CD4-positive, alpha-beta T cell treated with Interleukin-4 for 4 hours (primary cell): ENCODE results near the gene RABL6.

ENCODE experiments used
- DNase-seq: peaks from one replicate; pipeline ENCODE4 v3.0.0-alpha.2; 2020

Gene RABL6

DNA sequence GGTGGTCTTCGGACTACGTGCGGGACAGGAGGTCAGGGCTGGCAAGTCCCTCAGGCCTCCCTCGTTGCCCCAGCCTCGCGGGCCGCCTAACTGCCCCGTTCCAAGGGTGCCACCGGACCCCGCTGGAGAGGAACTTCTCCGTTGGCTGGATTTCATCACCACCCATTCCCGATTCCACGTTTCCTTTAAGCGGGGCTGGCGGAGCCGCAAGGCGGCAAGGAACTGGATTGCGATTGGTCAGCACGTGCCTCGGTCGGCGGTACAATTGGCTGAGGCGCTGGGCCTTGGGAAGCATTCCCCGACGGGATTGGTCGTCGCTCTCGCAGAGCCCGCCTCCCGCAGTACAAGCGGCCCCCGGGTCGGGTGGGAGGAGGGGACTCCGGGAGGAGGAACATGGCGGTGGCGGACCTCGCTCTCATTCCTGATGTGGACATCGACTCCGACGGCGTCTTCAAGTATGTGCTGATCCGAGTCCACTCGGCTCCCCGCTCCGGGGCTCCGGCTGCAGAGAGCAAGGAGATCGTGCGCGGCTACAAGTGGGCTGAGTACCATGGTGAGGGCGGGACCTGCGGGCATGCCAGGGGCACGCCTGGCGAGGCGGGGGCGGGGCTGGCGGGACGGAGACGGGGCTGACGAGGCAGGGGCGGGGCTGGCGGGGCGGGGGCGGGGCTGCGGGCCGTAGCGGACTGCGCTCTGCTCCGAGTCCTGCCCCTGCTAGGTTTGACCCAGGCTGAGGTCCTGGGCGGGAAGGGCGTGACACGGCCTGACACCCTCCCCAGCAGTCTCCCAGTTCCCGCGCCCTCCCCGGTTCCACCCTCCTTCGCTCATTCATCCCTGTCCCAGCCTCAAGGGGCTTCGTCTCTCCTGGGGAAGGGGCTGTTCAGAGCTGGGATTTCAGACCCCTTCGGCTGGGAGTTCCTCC lies 41.6 kb downstream of the RABL6 start, which contains the start of gene PHPT1:
TSS of gene PHPT1 (plus strand) at position 372 of the 922 bp plus-strand sequence. CDS start at position 394, 22 bp downstream.
- DNase-seq, result peak; percentile 97

DNA sequence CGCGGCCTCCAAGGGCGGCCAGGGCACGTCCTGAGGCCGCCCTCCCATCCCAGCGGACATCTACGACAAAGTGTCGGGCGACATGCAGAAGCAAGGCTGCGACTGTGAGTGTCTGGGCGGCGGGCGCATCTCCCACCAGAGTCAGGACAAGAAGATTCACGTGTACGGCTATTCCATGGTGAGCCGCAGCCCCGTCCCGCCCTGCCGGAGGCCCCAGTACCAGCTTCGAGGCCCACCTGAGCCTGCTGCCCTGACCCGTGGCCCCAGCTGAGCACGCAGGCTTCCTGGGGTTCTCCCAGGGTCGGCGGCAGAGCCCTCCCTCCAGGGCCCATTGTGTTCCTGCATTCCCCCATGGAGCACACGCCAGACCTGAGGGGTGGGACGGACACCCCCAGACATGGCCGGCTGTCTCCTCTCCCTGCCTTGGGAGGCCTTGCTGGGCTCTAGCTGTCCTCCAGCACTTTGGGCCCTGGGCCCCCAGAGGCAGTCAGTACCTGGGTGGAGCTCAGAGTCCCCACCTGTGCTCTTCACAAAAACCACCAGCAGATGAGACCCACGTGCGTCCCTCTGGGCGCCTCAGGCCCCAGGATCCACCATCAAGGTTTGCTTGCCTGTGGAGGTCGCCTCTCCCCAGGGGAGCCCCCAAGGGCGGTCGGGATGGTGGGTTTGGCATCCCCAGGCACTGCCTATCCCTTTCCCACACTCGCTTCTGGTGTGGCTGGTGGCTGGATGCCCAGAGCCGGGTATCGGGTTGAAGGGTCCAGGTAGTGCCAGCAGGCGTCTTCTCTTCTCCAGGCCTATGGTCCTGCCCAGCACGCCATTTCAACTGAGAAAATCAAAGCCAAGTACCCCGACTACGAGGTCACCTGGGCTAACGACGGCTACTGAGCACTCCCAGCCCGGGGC lies 42.5 kb downstream of the RABL6 start:
- no peak for DNase-seq

- DNase-seq, result no peak
Observed at GRCh38 chr9:136850866-136851775, 43.4 kb downstream of the RABL6 start.

DNA sequence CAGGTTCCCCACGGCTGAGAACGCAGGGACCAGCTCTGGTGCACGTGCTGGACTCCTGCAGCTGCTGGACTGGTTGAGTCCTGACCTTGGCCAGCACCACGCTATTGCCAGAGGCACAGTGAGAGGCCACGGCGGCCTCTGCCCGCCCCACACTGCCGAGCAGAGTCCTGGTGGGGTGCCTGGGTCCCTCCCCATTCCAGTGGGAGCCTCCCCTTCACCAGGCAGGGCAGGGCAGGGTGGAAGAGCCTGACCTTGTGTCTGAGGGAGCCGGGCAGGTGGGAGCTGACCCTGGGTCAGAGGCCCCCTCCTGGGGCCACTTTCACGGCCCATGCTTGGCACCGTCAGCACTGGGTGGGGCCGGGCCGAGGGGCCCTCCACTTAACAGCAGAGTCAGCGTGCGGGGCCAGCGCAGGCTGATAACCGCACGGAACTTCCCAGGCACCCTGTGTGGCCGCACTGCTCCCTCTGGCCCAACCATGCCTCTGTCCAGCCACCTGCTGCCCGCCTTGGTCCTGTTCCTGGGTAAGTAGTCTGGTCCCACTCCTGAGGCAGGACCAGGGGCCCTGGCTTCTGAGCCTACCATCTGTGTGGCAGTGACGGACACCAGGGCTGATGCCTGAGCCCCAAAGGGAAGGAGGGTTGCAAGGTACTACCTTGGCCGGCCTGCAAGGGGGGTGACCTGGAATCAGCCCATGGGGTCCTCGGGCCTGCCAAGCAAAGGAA lies 44.4 kb downstream of the RABL6 start, which contains the start of gene MAMDC4:
TSS of gene MAMDC4 (plus strand) at position 406 of the 723 bp plus-strand sequence. CDS start at position 477, 71 bp downstream.
- DNase-seq, result no peak

DNA sequence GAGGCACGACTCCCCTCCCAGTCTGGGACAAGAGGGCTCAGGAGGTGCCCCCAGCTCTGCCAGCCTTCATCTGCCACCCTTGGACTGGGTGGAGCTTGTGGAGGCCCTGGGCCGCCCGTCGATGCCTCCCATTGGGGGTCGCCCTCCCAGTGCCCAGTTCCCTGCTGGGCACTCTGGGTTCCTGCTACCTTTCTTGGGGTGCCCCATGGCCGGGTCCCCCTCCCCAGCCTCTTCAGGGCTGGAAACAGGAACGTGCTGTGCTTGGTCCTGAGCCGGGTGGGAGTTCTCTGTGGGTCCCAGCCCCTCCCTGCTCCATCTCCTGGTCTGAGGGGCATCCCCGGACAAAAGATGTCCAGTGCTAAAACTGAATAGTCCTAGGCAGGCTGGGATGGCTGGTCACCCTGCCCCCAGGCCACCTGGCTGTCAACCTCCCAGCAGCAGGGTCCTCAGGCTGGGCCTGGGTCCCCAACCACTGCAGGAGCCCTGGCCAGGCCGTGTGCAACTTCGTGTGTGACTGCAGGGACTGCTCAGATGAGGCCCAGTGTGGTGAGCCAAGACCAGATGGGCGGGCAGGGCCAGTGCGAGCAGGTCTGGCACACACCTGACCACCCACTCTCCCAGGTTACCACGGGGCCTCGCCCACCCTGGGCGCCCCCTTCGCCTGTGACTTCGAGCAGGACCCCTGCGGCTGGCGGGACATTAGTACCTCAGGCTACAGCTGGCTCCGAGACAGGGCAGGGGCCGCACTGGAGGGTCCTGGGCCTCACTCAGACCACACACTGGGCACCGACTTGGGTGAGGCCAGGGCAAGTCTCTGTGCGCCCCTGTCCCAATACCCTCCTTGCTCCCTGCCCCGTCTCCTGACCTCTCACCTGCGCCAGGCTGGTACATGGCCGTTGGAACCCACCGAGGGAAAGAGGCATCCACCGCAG lies 45.2 kb downstream of the RABL6 start:
- DNase-seq, result no peak

DNA sequence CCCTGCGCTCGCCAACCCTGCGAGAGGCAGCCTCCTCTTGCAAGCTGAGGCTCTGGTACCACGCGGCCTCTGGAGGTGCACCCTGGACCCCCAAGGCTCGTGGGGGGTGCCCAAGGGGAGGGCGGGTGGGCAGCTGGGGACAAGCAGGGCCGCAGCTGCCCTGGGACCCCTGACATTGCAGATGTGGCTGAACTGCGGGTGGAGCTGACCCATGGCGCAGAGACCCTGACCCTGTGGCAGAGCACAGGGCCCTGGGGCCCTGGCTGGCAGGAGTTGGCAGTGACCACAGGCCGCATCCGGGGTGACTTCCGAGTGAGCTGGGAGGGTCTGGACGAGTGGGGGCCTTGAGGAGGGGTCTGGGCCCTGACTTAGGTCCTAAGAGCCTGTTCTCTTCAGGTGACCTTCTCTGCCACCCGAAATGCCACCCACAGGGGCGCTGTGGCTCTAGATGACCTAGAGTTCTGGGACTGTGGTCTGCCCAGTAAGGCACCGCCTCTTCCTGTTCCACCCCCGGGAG lies 45.9 kb downstream of the RABL6 start:
- no peak for DNase-seq

GRCh38 chr9:136854113-136854841 lies 46.5 kb downstream of the RABL6 start:
- no peak for DNase-seq

DNA sequence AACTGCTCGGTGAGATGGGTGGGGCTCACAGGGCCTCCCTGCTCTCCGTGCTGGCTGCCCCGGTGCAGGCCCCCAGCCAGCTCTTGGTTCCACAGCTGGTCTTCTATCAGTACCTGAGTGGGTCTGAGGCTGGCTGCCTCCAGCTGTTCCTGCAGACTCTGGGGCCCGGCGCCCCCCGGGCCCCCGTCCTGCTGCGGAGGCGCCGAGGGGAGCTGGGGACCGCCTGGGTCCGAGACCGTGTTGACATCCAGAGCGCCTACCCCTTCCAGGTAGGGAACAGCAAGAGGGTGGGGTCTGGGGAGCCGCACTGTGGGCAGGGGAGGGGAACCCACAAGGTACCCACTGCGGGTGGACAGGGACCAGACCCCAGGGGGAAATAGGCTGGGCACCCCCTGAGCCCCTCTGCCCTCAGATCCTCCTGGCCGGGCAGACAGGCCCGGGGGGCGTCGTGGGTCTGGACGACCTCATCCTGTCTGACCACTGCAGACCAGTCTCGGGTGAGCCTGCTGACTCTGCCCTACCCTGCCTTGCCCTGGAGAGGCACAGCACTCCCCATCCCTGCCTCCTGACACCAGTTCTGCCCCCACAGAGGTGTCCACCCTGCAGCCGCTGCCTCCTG lies 47.2 kb downstream of the RABL6 start:
- DNase-seq, result no peak

GRCh38 chr9:136855461-136856078 lies 47.8 kb downstream of the RABL6 start:
- DNase-seq, result no peak

GRCh38 chr9:136856079-136856476 lies 48.3 kb downstream of the RABL6 start:
- no peak for DNase-seq

DNA sequence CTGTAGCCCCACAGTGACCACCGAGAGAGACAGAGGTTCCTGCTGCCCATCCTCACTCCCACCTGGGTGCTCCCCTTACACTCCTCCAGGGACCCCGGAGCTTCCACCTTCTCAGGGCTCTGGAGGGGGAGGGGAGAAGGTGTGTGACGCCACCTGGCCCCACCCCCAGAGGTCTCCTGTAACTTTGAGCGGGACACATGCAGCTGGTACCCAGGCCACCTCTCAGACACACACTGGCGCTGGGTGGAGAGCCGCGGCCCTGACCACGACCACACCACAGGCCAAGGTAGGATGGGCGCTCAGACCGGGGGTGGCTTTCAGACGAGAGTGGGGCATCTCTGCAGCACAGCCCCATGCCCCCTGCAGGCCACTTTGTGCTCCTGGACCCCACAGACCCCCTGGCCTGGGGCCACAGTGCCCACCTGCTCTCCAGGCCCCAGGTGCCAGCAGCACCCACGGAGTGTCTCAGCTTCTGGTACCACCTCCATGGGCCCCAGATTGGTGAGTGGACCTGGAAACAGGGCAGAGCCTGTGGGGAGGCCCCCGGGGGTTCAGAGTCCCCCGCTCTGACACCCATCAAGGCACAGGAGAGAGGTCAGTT lies 48.9 kb downstream of the RABL6 start:
- DNase-seq, result no peak

GRCh38 chr9:136857166-136857565 lies 49.4 kb downstream of the RABL6 start:
- DNase-seq, result no peak

- no peak for DNase-seq
Observed at GRCh38 chr9:136857581-136858412, 50.0 kb downstream of the RABL6 start.

DNA sequence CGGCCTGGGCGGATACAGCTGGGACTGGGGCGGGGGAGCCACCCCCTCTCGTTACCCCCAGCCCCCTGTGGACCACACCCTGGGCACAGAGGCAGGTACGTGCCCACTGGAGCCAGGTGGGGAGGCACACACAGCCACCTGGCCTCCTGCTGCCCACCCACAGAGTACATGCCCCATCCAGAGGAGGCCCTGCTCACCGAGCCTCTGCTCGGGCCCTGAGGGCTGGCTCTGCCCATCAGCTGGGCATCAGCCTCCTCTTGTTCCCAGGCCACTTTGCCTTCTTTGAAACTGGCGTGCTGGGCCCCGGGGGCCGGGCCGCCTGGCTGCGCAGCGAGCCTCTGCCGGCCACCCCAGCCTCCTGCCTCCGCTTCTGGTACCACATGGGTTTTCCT lies 50.7 kb downstream of the RABL6 start:
- no peak for DNase-seq

DNA sequence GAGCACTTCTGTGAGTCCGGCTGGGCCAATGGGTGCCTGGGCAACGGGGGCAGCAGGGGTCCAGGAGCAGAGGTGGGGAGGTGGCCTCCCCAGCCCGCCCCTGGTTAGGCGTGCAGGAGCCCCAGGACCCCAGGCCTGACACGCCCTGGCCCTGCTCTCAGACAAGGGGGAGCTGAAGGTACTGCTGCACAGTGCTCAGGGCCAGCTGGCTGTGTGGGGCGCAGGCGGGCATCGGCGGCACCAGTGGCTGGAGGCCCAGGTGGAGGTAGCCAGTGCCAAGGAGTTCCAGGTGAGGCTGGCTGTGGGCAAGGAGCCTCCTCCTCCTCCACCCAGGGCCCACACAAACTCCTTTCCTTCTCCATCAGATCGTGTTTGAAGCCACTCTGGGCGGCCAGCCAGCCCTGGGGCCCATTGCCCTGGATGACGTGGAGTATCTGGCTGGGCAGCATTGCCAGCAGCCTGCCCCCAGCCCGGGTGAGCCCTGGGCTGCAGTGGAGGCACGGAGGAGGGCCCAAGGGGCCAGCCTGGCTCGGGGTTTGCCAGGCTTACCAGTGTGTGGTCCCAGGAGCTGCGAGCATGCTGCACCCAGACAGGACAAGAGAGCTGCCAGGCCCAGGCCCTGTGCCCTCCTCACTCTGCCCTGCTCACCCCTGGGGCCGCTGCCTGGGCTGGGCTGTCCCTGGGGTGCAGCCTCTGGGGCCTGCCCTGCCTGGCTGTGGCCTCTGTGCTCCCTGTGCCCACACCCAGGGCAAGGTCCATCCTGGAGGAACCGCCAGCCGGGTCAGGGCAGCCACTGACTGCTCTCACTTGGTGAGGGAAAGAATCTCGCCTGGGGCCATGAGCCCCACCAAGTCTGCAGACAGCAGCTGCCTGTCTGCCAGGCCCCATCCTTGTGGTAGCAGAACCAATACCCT lies 51.4 kb downstream of the RABL6 start:
- DNase-seq, result no peak

- no peak for DNase-seq
Observed at GRCh38 chr9:136860529-136860928, 52.8 kb downstream of the RABL6 start.
